ENCODE results near the gene NLGN4Y.

Gene NLGN4Y

DNA sequence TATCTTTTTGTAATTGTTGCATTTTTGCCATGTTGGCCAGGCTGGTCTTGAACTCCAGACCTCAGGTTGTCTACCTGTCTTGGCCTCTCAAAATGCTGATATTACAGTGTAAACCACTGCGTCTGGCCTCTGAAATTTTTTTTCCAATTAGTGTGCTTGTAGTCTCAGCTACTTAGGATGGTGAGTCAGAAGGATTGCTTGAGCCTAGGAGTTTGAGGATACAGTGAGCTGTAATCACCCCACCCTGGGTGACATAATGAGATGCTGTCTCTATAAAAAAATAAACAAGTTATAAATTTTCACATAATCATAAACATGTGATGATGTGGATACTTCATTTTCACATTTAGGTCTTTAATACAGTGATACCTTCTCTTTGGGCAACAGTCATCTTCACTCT, 154.9 kb downstream of the NLGN4Y start:
- DNase-seq = no peak

DNA sequence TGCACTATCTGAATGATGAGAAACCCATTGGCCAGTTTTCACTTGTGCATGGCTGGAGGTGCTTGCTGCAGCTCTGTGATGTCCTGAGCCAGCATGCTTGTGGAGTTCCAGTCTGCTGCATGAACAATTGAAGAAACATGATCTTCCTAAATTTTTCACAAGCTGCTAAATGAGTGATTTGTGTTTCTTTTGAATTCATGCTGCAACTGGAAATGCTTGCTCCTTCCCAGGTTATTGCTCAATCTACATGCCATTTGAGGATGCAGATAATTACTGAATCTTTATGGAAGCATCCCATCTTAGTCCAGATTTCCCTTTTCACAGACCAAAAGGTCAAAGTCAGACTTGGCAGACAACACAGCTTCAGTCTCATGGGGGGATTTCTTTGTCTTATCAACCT, 170.2 kb downstream of the NLGN4Y start:
- DNase-seq = no peak

DNA sequence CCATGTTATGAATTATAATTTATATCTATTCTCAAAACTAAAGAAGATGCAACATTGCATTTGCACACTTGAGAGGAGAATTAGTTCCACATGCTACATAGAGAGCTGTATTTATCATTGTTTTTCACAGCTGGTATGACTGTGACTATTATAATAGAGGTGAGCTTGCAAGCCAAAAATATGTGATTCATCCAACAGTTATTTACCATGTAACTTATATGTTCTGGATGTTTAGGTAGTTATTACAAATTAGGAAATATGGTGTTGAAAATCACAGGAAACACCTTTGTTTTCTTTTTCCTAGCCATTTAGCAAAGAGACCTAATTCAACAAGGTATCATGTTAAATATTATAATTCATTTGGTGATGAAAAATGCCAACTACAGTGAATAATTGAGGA, 183.8 kb downstream of the NLGN4Y start:
- no peak for DNase-seq

DNA sequence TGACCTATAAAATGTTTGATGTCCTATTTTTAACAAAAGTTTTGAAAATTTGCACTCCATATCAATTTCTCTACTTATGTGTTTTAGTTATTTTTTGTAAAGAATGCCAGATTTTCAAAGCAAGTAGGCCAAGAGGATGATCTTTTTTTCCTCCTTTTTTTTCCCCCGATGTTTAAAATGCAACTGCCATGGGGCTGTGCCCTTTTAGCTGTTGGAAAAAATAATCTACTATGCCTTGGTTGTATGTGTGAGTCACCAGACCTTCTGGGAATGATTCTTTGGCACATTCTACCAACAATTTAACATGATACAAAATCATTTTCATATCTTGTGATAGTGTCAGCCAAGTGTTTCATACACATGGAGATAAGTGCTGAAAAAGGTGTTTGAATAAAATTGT, 217.3 kb downstream of the NLGN4Y start:
- no peak for DNase-seq

DNA sequence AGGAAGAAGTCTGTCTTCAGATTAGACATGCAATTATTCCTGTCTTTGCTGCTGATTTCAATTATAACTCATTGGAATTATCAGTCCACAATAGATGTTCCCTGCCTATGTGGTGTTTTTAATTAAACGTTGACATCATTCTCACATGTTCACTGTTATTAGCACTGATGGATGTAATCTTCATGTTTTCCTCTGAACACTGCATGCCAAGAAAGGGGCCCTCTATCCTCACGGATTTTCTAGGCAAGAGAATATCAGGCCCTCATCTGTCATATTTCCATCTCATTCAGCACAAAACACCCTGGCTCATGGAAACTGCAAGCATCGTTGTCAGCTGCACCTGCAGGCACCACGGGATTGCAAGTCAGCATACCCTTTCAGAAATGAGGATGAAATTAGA, 224.0 kb downstream of the NLGN4Y start:
- no peak for DNase-seq

DNA sequence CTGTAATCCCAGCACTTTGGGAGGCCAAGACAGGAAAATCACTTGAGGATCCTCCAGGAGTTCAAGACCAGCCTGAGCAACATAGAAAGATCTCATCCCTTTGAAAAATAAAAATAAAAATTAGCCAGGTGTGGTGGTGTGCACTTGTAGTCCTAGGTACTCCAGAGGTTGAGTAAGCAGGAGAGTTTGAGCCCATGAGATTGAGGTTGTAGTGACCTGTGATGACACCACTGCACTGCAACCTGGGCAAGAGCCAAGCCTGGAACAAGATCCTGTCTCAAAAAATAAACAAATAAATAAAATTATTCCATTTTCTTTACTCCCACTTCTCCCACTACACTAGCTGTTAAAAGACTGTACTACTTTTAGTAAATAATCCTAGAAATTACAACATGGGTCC, 231.2 kb downstream of the NLGN4Y start:
- DNase-seq = no peak

DNA sequence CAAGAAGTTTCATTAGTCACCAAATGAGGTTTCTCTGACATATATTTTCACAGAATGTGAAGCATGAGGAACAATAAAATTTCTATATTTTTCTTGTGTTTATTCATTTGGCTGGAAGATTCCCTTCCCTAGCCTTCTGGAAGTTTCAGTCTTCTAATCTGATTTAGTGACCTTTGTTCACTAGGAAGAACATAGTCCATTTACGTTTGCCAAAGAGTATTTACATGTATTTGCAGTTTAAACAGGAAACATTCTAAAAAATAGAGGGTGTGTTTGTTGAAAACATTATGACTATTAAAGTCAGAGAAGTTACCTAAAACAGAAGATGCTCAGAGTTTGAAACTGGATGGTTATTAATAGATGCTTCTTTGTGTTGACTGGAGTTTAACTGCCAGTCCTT, 238.6 kb downstream of the NLGN4Y start:
- no peak for DNase-seq

DNA sequence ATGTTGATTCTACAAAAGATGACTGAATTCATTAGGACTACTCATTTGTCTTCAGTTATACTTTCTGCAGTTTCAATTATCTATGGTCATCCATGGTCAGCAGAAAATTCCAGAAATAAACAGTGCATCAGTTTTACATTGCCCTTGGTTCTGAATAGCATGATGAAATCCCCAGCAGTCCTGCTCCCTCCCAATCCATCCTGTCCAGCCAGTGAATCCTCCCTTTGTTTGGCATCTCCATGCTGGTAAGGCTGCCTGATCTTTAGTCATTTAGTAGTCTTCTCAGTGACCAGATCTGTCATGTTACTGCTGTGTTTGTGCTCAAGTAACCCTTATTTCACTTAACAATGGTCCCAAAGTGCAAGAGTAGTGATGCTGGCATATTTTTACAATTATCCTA, 239.3 kb downstream of the NLGN4Y start:
- DNase-seq = no peak

DNA sequence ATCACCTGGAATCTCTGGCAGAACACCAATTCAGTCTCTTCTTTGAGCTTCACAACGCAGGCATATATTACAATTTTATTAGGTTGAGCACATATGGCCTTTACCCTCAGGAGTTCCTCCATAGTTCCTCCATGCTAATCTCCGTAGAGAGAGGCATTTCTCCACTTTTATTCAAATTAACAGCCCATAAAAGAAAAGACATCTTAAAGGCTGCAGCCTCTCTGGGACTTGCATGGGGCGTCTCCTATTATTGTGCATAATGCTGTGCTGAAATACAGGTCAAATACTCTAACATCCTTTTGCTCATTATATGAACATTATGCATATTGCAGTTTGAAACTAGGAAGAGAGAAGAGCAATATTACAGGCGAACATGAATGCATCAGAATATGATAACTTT, 253.9 kb downstream of the NLGN4Y start:
- no peak for DNase-seq

DNA sequence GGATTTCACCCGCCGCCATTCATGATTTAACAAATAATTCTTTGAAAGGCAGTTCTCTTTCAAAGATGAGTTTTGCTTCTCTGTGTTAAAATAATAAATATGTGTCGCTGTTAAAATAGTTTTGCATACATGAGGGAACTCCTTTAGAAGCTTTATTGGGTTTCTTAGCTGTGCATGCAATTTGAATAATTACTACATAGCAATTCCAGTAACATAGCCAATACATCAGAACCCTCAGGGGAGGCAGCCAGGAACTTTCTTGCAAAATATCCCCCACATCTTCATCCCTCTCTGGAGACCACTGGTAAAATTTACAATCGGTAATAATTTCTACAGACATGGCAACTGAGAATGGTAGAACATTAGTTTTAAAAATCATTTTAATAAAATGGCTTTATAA, 268.8 kb downstream of the NLGN4Y start:
- DNase-seq = no peak

DNA sequence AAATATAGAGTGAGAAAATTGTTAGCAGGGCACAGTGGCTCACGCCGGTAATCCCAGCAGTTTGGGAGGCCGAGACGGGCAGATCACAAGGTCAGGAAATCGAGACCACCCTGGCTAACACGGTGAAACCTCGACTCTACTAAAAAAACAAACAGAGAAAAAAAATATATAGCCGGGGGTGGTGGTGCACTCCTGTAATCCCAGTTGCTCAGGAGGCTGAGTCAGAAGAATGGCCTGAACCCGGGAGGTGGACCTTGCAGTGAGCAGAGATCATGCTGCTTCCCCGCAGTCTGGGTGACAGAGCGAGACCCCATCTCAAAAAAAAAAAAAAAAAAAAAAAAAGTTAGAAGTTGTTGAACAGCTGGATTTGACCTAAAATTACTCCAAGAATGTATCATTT, 269.3 kb downstream of the NLGN4Y start:
- no peak for DNase-seq

DNA sequence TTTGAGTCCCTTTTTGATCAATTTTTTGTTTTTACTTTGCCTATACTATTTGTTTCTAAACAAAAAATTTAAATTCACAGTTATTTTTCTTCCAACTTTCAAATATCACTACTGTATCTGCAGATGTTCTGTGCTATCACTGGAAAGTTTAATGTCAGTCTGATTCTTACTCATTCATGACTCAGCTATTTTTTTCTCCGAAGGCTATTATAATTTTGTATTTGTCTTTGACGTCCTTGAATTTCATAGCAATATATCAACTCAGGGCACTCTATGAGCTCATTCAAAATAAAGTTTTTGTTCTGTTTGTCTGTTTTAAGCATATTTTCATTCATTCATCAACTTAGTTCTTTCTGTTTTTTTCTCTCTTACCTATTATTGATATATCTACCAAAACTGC, 273.7 kb downstream of the NLGN4Y start:
- no peak for DNase-seq

DNA sequence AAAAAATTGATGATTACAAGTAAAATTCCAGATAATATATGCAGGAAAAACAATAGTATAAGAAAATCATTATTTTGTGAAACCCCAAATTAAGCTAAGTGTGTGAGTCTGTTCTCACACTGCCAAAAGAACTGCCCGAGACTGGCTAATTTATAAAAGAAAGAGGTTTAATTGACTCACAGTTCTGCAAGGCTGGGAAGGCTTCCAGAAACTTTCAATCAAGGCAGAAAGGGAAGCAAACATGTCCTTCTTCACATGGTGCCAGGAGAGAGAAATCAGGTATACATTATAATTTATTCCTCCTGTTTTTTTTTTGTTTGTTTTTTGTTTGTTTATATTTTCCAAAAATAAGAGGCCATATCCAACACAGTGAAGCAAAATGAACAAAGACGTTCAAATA, 276.8 kb downstream of the NLGN4Y start:
- DNase-seq = no peak

DNA sequence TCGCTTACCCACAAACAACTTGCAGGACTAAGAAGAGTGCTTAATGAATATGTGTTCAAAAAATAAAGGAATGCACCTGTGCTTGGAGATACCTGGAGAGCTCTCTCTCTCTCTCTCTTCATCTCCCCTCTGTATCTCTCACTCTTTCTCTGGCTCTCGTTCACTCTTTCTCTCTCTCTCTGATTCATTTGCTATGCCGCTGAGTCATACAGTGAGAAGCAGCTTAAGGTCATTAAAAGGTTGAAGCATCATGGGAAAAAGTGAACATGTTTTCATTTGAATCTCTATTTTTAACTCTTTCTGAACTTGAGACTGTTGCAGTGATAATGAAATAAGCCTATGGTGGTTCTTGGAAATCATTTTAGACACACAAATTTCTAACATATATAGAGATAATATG, 277.8 kb downstream of the NLGN4Y start:
- no peak for DNase-seq

DNA sequence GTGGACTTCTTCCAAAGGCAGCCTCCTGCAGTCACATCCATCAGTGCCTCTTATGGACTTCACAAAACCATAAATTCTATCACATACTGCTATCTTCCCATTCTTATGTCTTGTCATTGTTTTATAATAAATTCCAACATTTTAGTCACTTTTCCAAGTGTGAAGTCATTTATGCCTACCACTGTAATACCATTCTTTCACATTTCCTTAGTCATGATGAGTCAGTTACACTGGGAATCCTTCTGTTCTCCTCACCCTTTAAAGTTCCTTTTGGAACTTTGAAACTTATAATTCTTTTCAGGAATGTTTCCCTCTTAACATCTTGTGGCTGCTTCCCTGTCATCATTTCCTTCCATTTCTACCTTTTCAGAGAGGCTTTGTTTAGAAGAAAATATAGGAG, 279.7 kb downstream of the NLGN4Y start:
- no peak for DNase-seq

DNA sequence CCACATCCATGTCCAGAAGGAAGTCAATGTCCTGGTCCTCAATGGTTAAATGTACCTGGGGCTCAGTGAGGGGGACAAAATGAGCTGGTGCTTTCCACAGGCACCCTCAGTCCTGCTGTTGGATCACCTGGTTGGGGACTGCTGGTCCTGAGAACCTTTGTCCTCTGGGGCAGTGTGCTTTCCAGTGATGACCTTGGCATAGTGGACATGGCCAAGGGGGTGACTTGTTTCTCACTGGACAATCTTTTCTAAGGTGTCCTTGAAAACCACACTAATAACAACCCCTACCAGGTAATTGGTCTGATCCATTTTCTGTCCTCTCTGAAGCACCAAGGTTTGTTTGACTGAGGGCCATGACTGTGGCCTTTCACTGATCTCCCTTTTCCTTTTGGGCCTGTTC, 294.1 kb downstream of the NLGN4Y start:
- DNase-seq = no peak

DNA sequence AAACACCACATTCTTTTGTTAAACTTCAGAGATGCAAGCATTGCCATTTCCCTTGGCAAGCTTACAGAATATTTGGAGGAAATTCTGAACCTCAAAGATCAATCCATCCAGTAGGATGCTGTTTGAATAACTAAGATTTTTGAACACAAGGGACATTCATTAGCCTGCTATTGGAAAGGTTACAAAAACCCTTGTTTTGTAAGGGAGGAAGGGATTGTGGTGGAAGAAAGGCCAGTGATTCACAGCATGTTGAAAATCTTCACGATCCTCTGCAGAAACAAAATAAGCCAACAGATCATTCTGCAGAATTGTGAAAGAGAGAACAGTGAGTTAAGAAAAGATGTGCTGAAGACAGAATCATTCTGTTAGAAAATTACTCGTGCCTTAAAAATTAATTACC, 297.9 kb downstream of the NLGN4Y start:
- no peak for DNase-seq

DNA sequence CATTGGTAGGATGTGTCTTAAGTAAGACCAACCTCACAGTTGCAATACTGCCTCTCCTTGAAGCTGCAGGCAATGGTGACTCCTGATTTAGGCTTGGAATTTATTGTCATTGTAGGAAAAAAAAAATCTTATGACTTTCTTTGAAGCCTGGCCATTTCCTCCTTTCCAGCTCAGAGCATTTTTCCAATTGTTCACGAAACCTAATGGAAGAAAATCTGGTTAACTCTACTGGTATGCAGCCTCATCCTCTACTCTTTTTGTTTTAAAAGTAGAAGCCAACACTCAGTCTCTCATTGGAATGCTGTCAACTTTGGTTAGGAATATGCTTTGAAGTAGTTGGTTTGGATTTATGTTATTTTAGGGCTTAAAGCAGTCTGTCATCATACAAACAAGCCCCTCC, 298.6 kb downstream of the NLGN4Y start:
- no peak for DNase-seq

DNA sequence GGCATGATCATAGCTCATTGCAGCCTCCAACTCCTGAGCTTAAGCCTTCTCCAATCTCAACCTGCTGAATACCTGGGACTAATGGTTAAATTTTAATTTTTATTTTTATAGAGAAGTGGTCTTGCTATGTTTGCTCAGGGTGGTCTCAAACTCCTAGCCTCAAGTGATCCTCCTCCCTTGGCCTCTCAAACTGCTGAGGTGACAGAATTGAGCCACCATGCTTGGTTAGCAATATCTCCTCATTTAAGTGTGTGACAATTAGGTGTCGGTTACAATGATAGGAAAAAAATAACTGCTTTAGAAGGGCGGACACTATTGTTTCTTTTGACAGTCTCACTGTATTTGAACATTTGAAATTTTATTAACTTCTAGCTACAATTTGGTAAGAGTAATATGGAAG, 300.3 kb downstream of the NLGN4Y start:
- no peak for DNase-seq

DNA sequence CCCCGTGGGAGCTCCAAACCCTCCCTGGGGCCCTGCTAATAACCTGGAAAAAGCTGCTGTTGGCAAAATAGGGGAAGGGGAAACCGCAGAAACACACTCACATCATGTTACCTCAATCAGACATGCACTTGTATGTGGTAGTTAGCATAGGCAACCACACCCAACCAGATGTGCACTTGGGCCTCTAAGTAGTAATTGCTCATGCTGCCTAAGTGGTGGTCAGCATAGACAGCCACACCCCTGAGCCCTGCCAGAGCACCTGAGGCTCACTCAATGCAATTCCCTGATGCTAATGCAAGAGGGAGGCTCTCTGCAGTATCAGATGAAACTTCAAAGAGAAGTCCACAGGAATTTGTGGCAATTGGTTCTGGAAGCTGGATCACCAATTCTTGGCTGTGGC, 301.4 kb downstream of the NLGN4Y start:
- no peak for DNase-seq

DNA sequence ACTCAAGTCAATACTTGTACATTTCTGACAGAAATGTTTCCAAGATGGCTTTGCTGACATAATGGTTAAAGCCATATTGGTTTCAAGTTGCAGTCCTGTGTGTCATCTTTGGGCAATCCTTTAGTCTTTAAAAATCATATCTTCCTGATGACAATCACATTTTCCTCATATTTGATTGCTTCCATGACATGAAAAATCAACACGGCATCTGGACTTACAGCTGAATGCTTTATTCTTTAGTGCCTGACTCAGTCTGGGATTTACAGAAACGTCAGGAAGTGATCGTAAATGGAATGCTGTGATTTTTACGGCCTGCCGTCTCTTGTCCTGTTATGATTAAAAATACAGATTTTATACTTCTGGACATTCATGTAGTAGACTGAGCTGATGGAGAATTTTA, 304.2 kb downstream of the NLGN4Y start:
- DNase-seq = no peak

DNA sequence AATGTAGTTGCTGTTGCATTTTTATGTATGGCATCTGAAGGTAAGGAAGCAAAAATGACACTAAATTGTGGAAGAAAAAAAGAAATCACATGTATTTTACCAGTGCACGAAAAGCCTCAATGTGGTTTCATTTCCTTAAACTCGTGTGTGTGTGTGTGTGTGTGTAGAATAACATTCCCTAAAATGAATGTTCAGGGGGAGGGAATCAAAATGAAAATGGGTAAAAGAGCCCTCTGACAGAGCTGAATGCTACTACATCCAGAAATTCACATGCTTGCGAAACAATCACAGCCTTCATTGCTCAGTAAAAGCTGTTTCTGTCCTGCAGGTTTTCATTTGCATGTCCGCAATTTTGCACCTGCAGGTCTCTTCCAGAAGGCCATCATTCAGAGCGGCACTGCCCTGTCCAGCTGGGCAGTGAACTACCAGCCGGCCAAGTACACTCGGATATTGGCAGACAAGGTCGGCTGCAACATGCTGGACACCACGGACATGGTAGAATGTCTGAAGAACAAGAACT, 305.1 kb downstream of the NLGN4Y start:
- DNase-seq = no peak

DNA sequence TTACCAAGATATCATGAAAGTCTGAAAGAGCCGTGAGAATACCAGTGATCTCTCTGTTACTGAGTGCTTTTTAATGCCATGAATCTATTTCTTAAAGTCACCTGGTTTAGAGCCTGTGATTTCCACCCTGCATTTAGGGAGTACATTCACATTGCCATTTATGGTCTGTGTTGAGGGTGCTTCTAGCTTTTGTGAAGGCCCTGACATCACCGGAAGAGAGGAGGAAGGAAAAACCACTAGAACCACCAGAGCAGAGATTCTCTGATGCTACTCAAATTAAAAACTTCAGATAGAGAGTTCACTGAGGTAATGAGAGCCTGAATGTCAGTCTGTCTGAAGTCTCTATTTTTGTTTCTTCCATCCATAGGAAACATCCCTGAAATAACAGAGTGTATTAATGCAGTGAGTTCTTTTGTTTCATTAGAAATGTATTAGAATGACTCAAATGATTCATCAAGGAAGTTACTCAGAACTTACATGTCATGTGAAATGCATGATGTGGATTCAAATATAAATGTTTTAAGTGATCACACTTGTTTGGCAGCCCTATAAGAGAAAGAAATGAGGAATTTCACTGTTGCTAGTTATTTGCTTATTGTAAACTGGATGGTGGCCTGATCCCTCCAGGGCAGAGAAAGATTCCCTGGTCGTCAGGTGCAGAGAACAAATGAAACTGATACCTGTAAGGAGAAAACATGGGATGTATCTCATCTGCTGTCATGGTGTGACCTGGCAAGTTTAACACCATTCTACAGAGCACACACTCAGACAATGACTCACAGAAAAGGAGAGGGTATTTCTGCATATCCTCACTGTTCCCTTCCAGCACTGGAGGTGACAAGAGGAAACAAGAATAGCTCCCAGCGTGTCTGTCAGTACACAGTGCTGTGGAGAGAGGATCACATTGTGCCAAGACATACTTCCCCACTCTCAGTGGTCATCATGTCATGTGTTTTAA, 310.1 kb downstream of the NLGN4Y start:
- DNase-seq = no peak

DNA sequence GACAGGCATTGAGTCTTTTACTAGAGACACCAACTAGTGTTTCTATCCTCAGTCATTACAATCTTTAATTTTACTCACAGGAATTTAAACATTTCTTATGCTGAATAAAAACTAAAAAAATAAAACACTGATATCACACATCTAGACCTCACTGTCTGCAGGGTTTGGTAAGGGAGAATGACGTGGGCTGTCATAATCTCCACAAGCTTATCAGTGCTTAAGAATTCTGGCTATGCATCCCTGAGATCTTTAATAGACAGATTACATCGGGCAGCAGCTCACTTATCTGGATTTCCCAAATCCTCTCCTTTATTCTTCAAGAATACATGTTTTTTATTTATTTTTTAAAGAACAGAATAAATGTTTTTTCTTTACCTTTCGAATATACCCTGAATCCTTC, 313.1 kb downstream of the NLGN4Y start:
- DNase-seq = no peak

DNA sequence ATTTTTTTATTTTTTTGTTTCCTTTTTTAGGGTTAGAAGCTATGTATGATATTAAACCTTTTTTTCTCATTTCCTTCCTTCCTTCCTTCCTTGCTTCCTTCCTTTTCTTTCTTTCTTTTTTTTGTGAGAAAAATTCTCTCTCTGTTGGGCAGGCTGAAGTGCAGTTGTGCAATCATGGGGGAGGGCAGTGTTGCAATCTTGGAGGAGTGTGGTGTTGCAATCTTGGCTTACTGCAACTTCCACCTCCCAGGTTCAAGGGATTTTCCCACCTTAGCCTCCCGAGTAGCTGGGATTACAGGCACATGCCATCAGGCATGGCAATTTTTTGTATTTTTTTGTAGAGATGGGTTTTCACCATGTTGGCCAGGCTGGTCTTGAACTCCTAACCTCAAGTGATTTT, 326.4 kb downstream of the NLGN4Y start:
- no peak for DNase-seq

Measured in stimulated activated naive CD4-positive, alpha-beta T cell (primary cell).